ENCODE measurements around the gene OR2A12.

Gene OR2A12

DNA sequence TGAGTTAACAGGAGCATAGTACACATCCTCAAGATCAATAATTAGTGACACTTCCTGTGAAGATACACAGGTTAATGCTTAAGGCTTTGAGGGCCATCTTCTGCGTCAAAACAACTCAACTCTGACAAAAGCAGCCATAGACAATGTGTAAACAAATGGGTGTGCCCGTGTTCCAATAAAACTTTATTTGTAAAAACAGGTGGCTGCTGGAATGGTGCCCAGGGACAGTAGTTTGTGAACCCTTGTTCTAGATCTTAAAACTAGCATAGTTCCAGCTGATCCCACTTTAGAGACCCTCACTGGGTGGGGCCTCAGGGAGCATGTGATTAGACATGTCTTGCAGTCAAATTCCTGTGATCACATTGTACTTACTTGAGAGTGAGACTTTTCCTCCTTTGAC lies 44.7 kb downstream of the OR2A12 start:
- TF ChIP-seq FOXM1 (IDR thresholded peaks at IDR 0.05; ENCODE audit: borderline replicate concordance, low read depth) (no peak), EGR1 (IDR thresholded peaks at IDR 0.05) (no peak), TAF1 (IDR thresholded peaks at IDR 0.05; ENCODE audit: low read depth) (no peak), RAD21 (IDR thresholded peaks at IDR 0.05; ENCODE audit: low read depth) (no peak), EP300 (IDR thresholded peaks at IDR 0.05; ENCODE audit: borderline replicate concordance) (no peak), NFIC (IDR thresholded peaks at IDR 0.05) (no peak), USF1 (IDR thresholded peaks at IDR 0.05) (no peak), ZBTB7A (IDR thresholded peaks at IDR 0.05; ENCODE audit: low read depth) (no peak), CREB1 (IDR thresholded peaks at IDR 0.05; ENCODE audit: low read depth) (no peak)

DNA sequence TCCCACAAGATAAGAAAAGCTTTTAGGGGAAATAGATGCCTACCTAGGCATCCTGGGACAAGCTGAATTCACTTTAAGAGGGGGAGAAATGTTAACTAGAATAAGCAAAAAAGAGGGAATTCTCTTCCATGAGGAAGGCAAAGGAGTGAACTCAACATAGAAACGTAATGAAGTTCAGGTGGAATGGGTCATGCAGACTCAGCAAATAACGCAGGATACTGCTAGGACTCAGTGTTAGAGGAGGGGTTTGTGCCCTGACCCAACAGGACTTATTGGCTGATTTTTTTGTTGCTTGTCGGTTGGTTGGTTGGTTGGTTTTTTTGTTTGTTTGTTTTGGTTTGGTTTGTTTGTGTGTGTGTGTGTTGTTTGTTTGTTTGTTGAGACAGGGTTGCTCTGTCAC lies 46.2 kb downstream of the OR2A12 start:
- no peak for TF ChIP-seq ZBTB7A (IDR thresholded peaks at IDR 0.05; ENCODE audit: low read depth)
- TF ChIP-seq EP300 (IDR thresholded peaks at IDR 0.05; ENCODE audit: borderline replicate concordance), result no peak
- TF ChIP-seq TCF12 (IDR thresholded peaks at IDR 0.05; ENCODE audit: low read depth), result no peak

- no peak for TF ChIP-seq MAX (IDR thresholded peaks at IDR 0.05)
- no peak for TF ChIP-seq CREB1 (IDR thresholded peaks at IDR 0.05; ENCODE audit: low read depth)
- no peak for TF ChIP-seq USF1 (IDR thresholded peaks at IDR 0.05)
- TF ChIP-seq TCF12 (IDR thresholded peaks at IDR 0.05; ENCODE audit: low read depth), result no peak
- TF ChIP-seq NFIC (IDR thresholded peaks at IDR 0.05), result no peak
- no peak for TF ChIP-seq TAF1 (IDR thresholded peaks at IDR 0.05; ENCODE audit: low read depth)
- TF ChIP-seq, protein P1, sequence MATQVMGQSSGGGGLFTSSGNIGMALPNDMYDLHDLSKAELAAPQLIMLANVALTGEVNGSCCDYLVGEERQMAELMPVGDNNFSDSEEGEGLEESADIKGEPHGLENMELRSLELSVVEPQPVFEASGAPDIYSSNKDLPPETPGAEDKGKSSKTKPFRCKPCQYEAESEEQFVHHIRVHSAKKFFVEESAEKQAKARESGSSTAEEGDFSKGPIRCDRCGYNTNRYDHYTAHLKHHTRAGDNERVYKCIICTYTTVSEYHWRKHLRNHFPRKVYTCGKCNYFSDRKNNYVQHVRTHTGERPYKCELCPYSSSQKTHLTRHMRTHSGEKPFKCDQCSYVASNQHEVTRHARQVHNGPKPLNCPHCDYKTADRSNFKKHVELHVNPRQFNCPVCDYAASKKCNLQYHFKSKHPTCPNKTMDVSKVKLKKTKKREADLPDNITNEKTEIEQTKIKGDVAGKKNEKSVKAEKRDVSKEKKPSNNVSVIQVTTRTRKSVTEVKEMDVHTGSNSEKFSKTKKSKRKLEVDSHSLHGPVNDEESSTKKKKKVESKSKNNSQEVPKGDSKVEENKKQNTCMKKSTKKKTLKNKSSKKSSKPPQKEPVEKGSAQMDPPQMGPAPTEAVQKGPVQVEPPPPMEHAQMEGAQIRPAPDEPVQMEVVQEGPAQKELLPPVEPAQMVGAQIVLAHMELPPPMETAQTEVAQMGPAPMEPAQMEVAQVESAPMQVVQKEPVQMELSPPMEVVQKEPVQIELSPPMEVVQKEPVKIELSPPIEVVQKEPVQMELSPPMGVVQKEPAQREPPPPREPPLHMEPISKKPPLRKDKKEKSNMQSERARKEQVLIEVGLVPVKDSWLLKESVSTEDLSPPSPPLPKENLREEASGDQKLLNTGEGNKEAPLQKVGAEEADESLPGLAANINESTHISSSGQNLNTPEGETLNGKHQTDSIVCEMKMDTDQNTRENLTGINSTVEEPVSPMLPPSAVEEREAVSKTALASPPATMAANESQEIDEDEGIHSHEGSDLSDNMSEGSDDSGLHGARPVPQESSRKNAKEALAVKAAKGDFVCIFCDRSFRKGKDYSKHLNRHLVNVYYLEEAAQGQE (IDR thresholded peaks at IDR 0.05; ENCODE audit: low read depth), result no peak
Measured at GRCh38 chr7:144133307-144133706, 47.2 kb downstream of the OR2A12 start.

- no peak for TF ChIP-seq YY1 (IDR thresholded peaks at IDR 0.05; ENCODE audit: low read depth)
- no peak for TF ChIP-seq RAD21 (IDR thresholded peaks at IDR 0.05; ENCODE audit: low read depth)
- TF ChIP-seq, protein P1 (IDR thresholded peaks at IDR 0.05; ENCODE audit: low read depth), result no peak
- TF ChIP-seq TAF1 (IDR thresholded peaks at IDR 0.05; ENCODE audit: low read depth), result no peak
- no peak for TF ChIP-seq USF1 (IDR thresholded peaks at IDR 0.05)
- no peak for TF ChIP-seq MAX (IDR thresholded peaks at IDR 0.05)
- TF ChIP-seq EGR1 (IDR thresholded peaks at IDR 0.05), result no peak
- TF ChIP-seq CEBPB (IDR thresholded peaks at IDR 0.05), result no peak
- TF ChIP-seq ZBTB7A (IDR thresholded peaks at IDR 0.05; ENCODE audit: low read depth), result no peak
- TF ChIP-seq NFIC (IDR thresholded peaks at IDR 0.05), result no peak
- TF ChIP-seq FOXM1 (IDR thresholded peaks at IDR 0.05; ENCODE audit: borderline replicate concordance, low read depth), result no peak
- no peak for TF ChIP-seq TCF12 (IDR thresholded peaks at IDR 0.05; ENCODE audit: low read depth)
- TF ChIP-seq CREB1 (IDR thresholded peaks at IDR 0.05; ENCODE audit: low read depth), result no peak
- TF ChIP-seq TEAD4 (IDR thresholded peaks at IDR 0.05), result no peak
Measured at GRCh38 chr7:144134116-144134515, 48.0 kb downstream of the OR2A12 start.

- TF ChIP-seq ZBTB7A (IDR thresholded peaks at IDR 0.05; ENCODE audit: low read depth) (no peak), USF1 (IDR thresholded peaks at IDR 0.05) (no peak), NFIC (IDR thresholded peaks at IDR 0.05) (no peak), CEBPB (IDR thresholded peaks at IDR 0.05) (no peak), EGR1 (IDR thresholded peaks at IDR 0.05) (no peak), TAF1 (IDR thresholded peaks at IDR 0.05; ENCODE audit: low read depth) (no peak), RAD21 (IDR thresholded peaks at IDR 0.05; ENCODE audit: low read depth) (no peak), MAX (IDR thresholded peaks at IDR 0.05) (no peak), TCF12 (IDR thresholded peaks at IDR 0.05; ENCODE audit: low read depth) (no peak), YY1 (IDR thresholded peaks at IDR 0.05; ENCODE audit: low read depth) (no peak), FOXM1 (IDR thresholded peaks at IDR 0.05; ENCODE audit: borderline replicate concordance, low read depth) (no peak), TEAD4 (IDR thresholded peaks at IDR 0.05) (no peak), EP300 (IDR thresholded peaks at IDR 0.05; ENCODE audit: borderline replicate concordance) (no peak), CREB1 (IDR thresholded peaks at IDR 0.05; ENCODE audit: low read depth) (no peak)
- TF ChIP-seq, protein P1 (IDR thresholded peaks at IDR 0.05; ENCODE audit: low read depth), result no peak
Measured at GRCh38 chr7:144137501-144137900, 51.4 kb downstream of the OR2A12 start.
